C1 segment of cervical spinal cord (tissue), 14 donors: ENCODE data around the gene CHSY3.

ENCODE experiments used
- DNase-seq, 14 donors: peaks; one replicate each; lab custom pipeline; 2025; lab: John Stamatoyannopoulos, UW

CHSY3 gene

DNA sequence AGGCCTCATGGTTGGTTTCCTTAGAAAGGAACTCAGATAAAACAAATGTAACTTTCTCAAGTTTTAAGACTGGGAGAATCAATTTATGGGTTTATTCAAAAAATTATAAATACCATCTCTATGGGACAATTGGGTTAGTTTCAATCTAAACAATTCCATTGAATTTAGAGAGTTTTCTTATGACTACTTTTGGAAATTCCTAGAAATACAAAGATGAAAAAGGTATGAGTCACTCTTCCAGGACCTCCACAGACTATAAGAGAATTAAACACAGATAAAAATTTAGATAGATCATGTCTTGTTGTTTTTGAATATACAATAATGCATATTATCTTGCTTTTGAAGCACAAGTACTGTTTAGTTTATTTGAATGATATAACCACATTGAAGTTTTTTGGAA is 188.7 kb downstream of the CHSY3 start:
- DNase-seq: no peak

DNA sequence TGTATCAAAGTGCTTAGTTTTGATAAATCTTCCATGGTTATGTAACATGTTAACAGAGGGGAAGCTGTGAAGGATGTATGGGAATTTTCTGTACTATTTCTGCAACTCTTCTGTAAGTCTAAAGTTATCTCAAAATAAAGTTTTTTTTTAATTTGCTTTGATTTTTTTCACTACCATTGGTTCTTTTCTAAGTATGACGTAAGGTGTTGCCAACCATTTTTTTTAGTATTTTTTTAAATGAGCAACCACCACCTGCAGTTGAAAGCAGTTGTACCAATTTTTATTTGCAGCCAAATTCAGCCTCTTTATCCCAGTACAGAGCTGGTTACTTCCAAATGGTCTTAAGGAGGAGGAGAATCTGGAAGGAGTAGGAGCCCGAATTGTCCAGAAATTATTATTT is 192.2 kb downstream of the CHSY3 start:
- no peak for DNase-seq

DNA sequence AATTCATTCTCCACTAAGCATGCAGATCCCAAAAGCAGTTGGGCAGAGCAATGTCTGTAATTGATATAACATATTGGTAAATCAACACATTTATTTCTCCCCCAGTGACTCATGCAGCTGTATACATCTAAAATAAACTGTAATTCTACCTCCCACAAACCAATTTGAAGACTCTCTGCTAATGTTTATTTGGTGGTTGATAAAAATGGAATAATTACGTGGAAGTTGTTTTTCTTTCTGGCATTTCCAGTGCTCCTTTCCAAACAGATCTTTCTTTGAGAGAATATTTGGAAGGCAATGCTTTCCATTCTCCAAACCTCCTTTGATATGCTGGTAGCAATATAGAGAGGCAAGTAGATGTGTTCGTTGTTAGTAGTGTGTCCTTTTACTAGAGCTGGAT is 194.7 kb downstream of the CHSY3 start:
- no peak for DNase-seq

GRCh38 chr5:130102375-130102774 is 198.1 kb downstream of the CHSY3 start:
- DNase-seq: no peak

GRCh38 chr5:130102960-130103359 is 198.7 kb downstream of the CHSY3 start:
- no peak for DNase-seq

DNA sequence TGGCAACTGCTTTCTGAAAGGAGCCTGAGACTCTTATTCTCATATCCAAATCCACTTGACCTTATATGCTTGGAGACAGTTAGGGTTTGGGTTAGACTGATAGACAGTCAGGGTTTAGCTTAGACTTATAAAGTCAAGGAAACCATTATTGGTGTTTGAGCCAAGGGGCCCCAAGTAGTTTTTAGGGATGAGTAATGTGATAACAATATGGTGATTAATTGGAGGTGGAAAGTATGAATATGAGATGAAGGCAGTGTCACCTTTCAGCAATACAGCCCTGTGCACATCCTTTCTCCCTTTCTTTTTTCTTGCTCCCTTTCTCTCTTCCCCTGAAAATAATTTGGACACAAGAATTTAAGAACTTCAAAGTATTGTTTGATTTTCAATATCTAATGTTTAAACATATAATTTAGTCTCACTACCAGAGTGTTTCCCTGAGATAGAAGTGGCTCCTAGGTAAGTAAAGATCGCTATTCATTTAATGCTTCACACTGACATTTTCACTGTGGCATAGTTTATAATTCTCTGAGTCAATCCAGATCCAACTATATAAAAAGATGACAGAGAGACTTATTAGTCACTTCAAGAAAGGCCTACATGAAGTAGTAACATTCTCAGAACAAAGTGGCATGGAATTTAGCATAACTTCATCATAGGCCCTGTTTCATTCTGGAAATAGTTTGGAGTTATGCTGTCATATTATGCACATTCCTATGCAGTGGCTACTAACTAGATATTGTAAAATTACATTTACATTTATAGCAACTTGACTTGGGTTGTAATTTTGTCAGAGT is 200.8 kb downstream of the CHSY3 start:
- DNase-seq: no peak

DNA sequence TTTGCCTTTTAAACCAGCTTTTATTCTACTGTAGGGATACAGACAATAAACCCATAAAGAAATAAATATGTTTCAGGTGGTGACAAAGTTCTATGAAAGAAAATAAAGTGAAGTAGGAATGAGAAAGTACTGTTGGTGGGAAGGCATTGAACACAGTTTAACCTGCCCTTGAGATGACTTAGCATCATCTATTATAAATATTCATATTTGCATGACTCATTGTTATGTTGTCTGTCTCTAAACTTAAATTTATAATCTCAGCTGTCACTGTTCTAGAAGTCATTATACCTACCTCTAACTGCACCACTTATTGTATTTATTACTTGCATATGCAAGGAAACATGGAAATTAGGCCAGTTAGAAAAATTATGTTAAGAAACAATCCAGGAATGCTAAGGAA is 202.2 kb downstream of the CHSY3 start:
- DNase-seq: no peak

- DNase-seq: no peak
Observed at GRCh38 chr5:130109152-130109551, 204.9 kb downstream of the CHSY3 start.

GRCh38 chr5:130110328-130110727 is 206.1 kb downstream of the CHSY3 start:
- no peak for DNase-seq

- no peak for DNase-seq
Observed at GRCh38 chr5:130111746-130112145, 207.5 kb downstream of the CHSY3 start.

- no peak for DNase-seq
Observed at GRCh38 chr5:130112246-130112645, 208.0 kb downstream of the CHSY3 start.

DNA sequence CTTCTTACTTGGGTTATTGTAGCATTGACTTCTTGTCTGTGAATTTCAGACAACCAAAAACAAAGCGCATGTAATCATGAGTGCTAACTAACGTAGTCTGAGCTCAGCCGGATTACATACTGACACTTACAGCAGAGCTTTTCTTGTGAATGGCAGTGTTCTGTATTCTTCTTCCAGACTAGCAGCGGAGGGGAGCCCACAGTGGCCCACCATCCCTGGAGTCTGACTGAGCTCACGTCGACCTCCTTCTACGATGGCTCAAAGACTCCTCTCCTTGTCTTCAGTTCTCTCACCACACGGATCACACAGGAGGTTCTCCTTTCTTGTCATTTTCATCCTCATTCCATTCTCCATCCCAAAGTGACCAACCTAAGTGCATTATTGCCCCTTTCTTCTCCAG is 211.4 kb downstream of the CHSY3 start:
- DNase-seq: no peak

- DNase-seq: no peak
Observed at GRCh38 chr5:130116462-130116861, 212.2 kb downstream of the CHSY3 start.

GRCh38 chr5:130116972-130117371 is 212.7 kb downstream of the CHSY3 start:
- no peak for DNase-seq

- DNase-seq: no peak
Observed at GRCh38 chr5:130126746-130127145, 222.5 kb downstream of the CHSY3 start.

- DNase-seq: no peak
Observed at GRCh38 chr5:130135506-130135905, 231.2 kb downstream of the CHSY3 start.

DNA sequence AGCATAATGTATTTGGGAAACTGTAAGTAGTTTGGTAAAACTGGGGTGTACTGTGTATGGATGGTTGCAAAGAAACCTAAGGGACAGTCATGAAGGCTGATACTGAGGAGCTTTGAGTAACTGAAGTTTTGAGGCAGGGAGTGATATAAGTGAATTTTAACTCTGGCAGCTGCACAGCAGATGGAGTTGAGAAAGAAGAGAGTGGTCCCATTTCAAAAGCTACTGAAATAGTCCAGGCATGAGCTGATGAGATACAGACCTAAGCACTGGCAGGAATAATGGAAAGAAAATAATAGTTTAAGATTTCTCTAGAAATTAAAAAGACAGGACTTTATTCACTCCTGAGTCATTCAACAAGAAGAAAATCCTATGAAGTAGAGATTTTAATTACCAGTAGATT is 232.0 kb downstream of the CHSY3 start:
- DNase-seq: no peak

DNA sequence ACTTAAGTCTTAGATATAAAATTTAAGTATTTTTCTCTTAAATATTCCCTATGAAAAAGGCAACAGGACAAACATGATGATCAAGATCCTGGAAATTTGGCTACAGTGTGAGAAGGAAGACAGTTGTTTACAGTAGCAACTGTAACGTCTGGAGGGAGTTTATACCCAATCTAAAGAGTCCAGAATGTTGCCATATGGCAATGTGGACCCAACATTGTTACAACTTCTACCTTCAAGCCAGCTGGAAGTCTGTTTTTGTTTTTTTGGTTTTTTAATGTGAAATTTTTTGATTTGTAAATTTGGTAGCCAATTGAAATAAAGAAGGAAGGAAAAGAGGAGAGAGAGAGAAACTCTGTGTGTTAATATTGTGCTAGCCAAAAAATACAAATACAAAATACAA is 233.4 kb downstream of the CHSY3 start:
- no peak for DNase-seq

DNA sequence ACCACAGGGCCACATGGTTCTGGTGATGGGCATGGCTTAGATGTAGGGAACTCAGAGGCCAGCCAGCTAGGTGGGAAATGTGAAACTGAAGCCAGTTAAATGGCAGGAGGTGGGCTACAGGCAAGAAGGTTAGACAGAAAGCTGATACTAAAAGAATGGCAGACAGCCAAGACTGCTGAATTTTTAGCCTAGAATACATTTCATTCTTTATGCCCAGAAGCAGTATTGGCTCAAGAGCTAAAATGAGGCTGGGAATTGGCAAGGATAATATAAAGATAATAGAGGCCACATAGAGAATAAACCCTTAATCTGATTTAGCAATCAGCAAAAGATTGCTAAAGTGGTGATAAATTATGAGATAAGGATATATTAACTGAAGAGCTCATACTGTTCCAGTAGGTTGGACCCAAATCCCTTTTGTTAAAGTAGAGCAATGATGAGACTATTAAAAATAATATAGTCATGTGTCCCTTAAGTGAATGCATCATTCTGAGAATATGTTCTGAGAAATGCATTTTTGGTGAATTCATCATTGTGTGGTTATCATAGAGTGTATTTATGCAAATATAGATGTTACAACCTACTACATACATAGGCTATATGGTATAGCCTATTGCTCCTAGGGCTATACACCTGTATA is 234.3 kb downstream of the CHSY3 start:
- DNase-seq: no peak

DNA sequence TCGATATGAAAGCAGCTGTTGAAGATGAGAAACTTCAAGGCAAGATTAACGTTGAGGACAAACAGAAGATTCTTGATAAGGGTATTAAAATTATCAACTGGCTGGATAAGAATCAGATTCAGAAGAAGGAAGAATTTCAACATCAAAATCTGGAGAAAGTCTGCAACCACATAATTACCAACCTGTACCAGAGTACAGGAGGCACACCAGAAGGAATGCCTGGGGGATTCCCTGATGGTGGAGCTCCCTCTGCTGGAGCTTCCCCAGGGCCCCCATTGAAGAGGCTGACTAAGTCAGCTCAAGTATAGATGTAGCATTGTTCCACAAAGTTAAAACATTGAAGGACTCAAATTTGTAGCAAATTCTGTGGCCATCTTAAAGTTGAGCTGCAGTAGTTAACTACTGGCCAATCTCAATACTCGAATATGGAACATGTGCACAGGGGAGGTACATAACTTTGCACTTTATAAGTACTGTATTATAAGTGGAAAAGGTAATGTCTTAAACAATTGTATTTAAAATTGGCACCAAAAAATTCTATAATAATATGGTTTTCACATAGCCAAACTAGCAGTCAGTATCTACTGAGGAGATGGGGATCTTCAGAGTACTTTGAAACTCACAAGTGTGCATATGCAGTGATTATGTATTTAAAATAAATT is 237.5 kb downstream of the CHSY3 start:
- DNase-seq: peak in 5 of 14 donors; percentile 1 to 15 (median 6)

DNA sequence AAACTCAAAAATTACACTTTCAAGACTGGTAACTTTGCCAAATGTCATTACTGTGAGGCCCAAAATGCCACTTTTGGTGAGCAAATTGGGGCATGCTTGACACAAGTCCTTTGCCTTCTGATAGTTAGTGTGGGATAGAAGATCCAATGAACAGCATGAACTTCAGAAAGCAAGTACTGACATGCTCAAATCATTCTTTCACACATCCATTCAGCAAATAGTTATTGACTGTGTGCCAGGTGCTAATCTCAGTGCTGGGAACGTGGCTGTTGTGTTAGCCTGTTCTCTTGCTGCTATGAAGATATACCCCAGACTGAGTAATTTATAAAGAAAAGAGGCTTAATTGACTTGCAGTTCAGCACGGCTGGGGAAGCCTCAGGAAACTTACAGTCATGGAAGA is 247.0 kb downstream of the CHSY3 start:
- no peak for DNase-seq

DNA sequence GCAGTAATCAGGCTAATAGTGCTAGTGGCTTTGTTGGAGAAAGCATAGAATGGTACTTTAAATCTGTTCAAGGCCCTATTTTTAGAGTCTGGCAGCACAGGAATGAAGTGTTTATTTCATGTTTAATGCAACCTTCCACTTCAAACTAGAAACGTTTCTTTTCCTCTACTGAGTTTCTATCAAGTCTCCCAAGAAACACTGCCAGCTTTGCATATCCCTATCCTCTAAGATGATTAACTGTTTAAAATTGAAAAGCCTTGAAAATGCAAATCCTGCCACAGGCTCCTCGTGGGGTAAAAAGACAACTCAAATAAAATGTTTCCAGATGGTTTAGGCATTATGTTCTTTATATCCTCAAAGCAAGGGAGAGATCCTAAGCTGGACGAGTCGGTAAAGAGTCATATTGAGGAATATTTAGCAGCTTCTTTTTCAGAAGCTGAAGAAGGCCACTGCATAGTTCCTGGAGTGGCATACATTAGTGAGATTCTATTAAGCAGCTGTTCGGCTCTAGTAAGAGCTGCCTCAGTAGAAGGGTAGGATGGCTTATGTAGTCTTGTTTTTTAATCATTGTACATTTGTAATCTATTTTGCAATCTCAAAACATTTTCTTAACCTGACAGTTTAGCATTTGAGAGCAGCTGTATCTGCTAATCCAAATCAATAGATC is 251.2 kb downstream of the CHSY3 start:
- DNase-seq: no peak
